GM19324 (cell line): ENCODE results near the gene TAF13.
"Not testable (repeated sequence)": the region's sequence is repeated elsewhere in the genome, so short reads cannot be mapped to it uniquely, and the experiment has no call there.

ENCODE experiments used
- ATAC-seq: cut with Tn5 transposase; IDR thresholded peaks from one replicate; pipeline ENCODE4 v1.9.1; 2021; ENCODE audit warnings: mild to moderate bottlenecking, moderate library complexity; ENCODE audit not compliant: unreplicated experiment, low FRiP score

TAF13 gene

GRCh38 chr1:109094377-109094803, 18.6 kb upstream of the TAF13 start:
- no peak for ATAC-seq

GRCh38 chr1:109091839-109092193, 16.0 kb upstream of the TAF13 start:
- no peak for ATAC-seq

DNA sequence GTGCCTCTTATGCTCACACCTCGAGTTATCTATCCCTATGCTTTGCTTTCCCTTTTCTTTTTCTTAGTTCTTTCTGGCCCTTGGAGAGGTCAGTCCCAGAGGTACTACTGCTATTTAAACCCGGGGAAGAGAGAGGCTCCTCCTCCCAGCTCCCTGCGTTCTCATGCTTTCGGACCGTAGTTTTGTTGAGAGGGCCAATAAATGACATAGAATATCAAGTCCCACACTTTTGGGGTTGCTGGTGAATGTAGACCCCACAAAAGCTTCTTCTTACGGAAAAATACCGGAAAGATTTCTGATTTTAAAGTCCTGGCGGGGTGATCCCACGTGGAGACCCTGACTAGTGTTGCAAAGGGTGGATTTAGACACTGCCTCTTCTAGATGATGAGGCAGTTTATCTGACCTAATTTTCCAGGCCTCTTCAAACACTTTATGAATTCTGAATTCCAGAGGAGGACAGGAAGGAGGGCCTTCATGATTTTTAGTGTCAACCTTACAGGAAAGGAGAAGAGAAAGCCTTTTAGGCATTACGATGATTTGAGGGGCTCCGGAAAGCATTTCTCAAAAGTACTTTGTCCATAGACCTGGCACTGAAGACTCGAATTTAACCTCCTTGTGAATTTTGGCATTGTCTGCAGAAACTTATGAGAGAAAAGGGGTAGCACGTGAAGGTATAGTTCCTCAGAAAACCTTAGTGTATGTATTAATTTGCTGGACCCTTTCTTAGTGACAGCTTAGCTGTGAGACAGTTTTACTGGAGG, 15.5 kb upstream of the TAF13 start:
- peak; percentile 45 for ATAC-seq

DNA sequence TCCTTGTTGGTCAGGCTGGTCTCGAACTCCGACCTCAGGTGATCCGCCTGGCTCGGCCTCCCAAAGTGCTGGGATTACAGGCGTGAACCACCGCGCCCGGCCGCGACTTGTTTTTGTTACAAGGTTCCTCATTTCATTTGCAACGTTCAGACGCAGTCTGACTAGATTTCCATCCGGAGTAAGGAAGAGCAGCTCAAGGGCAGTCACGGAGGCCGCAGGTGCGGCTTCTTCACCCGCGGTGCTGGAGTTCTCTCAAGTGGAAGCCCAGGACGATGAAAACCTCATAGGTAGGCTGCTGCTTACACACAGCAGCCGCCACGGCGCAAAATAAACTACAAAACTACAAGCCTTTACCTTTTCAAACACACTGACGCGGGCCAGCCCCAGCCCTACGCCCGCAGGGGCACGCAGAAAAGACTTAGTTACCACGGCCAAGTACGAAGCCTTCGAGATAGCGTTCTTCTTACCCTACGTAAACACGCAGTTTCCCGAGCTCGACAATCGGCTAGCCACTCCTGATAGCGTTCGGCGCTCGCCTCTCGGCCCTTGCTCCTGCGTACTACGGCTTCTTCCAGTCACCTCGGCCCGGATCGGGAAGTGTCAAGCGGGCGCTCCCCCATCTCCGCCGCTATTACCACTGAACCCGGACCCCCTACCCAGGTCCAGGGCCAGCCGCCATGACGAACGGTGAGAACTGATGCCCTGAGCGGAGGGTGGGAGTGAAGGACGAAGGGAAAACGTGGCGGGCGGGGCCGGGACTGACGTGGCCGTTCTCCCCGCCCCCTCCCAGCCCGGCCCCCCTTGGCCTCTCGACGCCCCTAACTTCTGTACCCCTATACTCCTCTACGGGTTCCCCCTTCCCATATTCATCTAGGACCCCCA, 14.6 kb upstream of the TAF13 start, which contains the start of gene TMEM167B:
TSS of gene TMEM167B (plus strand) at position 569 of the 882 bp plus-strand sequence. CDS start at position 678, 109 bp downstream.
- ATAC-seq = peak; percentile 94

GRCh38 chr1:109089242-109090015, 13.6 kb upstream of the TAF13 start:
- ATAC-seq = no peak

DNA sequence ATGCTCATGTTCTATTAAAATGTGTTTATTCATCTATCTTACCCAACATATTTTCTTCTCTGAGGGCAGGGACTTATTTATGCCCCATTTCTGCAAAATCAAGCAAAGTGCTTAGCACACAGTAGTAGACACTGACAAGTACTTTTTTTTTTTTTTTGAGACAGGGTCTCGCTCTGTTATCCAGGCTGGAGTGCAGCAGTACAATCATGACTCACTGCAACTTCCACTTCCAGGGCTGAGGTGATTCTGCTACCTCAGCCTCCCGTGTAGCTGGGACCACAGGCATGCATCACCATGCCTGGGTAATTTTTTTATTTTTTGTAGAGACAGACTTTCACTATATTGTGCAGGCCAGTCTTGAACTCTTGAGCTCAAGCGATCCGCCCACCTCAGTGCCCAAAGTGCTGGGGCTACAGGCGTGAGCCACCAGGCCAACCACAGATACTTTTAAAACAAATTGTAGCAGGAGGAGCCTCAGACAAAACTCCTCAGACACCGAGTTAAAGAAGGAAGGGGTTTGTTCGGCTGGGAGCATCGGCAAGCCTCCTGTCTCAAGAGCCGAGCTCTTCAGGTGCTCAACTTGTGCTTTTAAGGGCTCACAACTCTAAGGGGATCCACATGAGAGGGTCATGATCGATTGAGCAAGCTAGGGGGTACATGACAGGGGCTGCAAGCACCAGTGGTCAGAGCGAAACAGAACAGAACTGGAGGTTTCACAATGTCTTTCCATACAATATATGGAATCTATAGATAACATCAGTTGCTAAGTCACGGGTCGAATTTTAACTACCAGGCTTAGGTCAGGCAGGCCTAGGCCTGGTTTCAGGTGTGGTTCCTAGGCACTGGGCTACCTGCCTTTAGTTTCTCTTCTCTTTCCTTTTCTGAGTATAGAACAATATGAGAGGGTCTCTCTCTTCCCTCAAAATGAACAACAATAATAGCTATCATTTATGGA, 9.0 kb upstream of the TAF13 start:
- ATAC-seq = no peak

- ATAC-seq = no peak
Observed at GRCh38 chr1:109083923-109084322, 8.1 kb upstream of the TAF13 start.

DNA sequence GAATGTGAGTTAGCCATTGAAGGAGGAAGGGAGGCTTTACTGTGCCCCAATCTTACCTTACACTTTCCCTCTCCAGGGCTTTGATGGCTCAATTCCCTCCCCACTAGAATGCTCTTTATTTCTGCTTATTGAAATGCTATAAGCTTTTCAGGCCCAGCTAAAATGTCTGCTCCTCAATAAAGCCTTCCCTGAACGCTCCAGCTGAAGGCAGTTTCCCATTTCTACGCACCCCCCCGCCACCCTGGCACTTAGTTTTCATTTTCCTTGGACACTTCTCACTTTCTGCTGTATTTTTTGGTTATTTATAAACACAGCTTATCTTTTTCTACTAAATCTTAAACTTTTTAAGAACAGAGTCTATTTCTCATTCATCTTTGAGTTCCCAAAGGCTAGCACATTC, 7.7 kb upstream of the TAF13 start:
- no peak for ATAC-seq

DNA sequence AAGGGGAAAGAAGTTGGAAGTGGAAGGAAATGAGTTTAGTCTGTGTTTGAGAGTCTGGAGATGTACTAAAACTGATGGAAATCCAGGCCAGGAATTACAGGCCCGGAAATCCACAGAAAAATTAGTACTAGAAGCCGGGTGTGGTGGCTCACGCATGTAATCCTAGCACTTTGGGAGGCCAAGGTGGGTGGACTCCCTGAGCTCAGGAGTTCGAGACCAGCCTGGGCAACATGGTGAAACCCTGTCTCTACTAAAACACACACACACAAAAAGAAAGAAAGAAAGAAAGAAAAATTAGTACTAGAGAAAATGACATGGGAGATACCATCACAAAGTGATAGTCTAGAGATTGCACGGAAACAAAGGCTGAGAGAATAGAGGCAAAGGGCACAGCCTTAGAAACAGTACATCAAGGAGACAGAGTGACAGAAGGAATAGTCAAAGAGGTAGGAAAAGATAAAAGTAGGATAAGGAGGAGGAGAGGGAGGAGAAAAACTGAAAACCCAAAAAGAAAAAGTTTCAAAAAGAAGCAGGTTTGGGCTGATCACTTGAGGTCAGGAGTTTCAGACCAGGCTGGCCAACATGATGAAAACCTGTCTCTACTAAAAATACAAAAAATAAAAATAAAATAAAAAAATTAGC, 4.8 kb upstream of the TAF13 start:
- ATAC-seq = no peak

DNA sequence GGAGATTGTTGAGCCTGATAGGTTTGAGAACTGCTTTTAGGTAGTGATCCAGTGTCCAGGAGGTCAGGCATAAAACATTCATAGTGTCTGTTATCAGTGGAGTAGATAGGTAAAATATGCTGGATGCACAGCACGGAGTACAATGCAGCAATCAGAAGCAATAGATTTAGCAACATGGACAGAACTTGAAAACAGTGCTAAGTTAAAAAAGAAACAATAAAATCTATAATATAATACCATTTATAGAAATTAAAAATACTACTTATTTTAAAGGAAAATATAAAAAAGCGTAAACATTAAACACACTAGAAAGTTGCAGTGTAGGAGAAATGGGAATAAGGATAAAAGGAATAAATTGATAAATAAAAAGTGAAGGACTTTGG, 3.4 kb upstream of the TAF13 start:
- no peak for ATAC-seq

- ATAC-seq = no peak
Observed at GRCh38 chr1:109078317-109078716, 2.5 kb upstream of the TAF13 start.

- ATAC-seq = no peak
Observed at GRCh38 chr1:109069294-109069693, 6.5 kb downstream of the TAF13 start.

GRCh38 chr1:109067883-109068282, 7.9 kb downstream of the TAF13 start:
- no peak for ATAC-seq

GRCh38 chr1:109065137-109065536, 10.7 kb downstream of the TAF13 start:
- no peak for ATAC-seq

DNA sequence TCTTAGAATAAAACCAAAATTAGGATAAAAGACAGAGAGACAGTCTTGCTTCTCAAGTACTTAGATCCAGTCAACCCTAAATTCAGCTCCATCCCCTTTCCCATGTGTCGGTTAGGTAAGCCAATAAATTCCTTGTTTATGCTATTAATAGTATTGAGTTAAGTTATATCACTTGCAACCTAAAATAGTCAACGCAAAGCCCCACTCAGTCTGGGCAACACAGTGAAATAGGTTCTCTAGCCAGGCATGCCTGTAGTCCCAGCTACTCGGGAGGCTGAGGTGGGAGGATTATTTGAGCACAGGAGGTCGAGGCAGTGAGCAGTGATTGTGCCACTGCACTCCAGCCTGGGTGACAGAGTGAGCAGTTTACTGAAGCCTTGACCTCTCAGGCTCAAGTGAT, 14.6 kb downstream of the TAF13 start:
- no peak for ATAC-seq

GRCh38 chr1:109060707-109061106, 15.1 kb downstream of the TAF13 start:
- no peak for ATAC-seq

DNA sequence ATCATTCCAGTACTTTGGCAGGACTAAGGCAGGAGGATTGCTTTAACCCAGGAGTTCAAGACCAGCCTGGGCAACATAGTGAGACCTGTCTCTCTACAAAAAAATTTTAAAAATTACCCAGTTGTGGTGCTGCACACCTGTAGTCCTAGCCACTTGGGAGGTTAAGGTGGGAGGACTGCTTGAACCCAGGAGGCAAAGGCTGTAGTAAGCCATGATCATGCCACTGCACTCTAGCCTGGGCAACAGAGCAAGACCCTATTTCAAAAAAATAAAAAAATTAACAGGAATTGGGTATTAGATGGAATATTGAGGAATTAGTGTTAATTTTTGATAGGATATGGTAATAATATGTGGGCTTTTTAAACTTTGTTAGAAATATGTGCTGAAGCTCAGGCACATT, 16.8 kb downstream of the TAF13 start:
- no peak for ATAC-seq

- ATAC-seq = no peak
Observed at GRCh38 chr1:109056064-109056463, 19.7 kb downstream of the TAF13 start.

GRCh38 chr1:109052145-109052544, 23.7 kb downstream of the TAF13 start:
- not testable (repeated sequence) for ATAC-seq
